ENCODE data around the gene CTSA.
A peak's percentile ranks its signal among the peaks of the same experiment; 100 is the strongest.

CTSA gene

GRCh38 chr20:45948261-45948733 lies 57.2 kb downstream of the CTSA start:
- peaks cover 3% of the 10 kb centered on the region for H3K27me3 Mint-ChIP-seq (ENCODE audit: low read depth, poor library complexity)
- peak overlapping the region; percentile 69 for H3K27ac Mint-ChIP-seq
- H3K36me3 Mint-ChIP-seq (ENCODE audit: low read depth), result peaks cover 29% of the 10 kb centered on the region
- no peak for TF ChIP-seq CTCF (IDR thresholded peaks at IDR 0.05)
- no peaks in the 10 kb centered on the region for H3K9me3 Mint-ChIP-seq
- no peaks in the 10 kb centered on the region for H3K4me1 Mint-ChIP-seq
- DNase-seq, result no peak
- H3K4me3 Mint-ChIP-seq, result no peak overlapping the region
